Measurements from ENCODE around the gene ECI1. TPM values are rescaled to one million over a fixed set of nuclear protein-coding genes. Genes with fewer than 3 reads are reported as not detected.

The ECI1 gene
- total RNA-seq, 1 experiment from 2014 or later: 71.7 TPM

DNA sequence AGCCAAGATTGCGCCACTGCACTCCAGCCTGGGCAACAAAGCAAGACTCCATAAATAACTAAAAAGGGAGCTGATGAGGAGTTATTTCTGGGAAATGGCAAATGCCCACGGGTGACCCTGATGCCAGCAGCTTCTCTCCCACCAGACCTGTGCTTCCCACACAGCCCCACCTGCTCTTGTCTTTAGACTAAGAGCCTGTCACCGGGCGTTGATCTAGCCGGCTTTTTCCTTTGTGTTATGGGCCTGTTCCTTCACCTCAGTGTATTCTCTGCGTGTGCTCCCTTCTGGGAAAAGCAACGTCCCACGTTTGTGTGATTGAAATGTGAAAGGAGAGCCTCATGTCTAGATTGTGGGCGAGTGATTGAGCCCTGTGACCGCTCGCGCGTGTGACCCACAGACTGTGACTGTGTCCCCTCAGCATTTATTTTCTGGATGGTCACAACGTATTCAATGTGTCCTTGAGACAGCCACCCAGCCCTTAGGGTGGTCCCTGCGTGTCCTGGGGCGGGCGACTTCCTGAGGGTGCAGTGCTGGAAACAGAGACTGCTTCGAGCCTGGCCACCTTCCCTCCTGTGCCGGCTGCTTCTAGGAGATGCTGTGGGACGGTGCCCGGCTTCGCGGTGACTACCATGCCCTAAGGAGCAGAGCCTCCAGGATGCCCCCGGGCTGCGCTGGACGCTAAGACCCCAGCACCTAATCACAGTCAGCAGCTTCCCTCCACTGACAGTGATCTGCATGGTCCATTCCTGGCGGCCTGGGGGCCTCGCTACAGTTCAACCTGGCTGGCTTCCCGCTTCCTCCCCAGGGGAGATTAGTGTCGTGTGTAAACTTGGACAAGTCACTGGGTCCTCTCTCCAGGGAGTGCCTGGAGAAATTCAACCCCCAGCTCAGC lies 24.3 kb upstream of the ECI1 start:
- no peaks in the 10 kb centered on the region for H3K79me2 ChIP-seq (ENCODE audit: low read length)
- no peaks in the 10 kb centered on the region for H3F3A ChIP-seq (ENCODE audit: low read length, unreplicated experiment)
- no peaks in the 10 kb centered on the region for H3K9me2 ChIP-seq (replicated peaks; ENCODE audit: low read length)
- H3K4me3 ChIP-seq (ENCODE audit: low read length): no peak overlapping the region
- ChIA-PET CTCF (no interaction called here), POLR2A (ENCODE audit: unreplicated experiment) (no interaction called here)
- H3K4me2 ChIP-seq (ENCODE audit: low read length): no peak overlapping the region
- no peak for DNase-seq
- BruUV-seq (replicated peaks): TSS peak; percentile 35
- no peak overlapping the region for H2AFZ ChIP-seq (ENCODE audit: low read length)
- no peaks in the 10 kb centered on the region for H3K27me3 ChIP-seq (ENCODE audit: low read length)
- no peak overlapping the region for H3K9ac ChIP-seq (ENCODE audit: low read length)
- H3K9me3 ChIP-seq (ENCODE audit: low read length): no peaks in the 10 kb centered on the region
- intact Hi-C loops (cut with micrococcal nuclease): no loop called here
- no peak overlapping the region for H3K27ac ChIP-seq (ENCODE audit: low read length)
- no peaks in the 10 kb centered on the region for H3K36me3 ChIP-seq (ENCODE audit: low read depth, low read length)
- TF ChIP-seq EZH2 (IDR thresholded peaks at IDR 0.05; ENCODE audit: low read length, unreplicated experiment): no peak
- TF ChIP-seq, protein P1, sequence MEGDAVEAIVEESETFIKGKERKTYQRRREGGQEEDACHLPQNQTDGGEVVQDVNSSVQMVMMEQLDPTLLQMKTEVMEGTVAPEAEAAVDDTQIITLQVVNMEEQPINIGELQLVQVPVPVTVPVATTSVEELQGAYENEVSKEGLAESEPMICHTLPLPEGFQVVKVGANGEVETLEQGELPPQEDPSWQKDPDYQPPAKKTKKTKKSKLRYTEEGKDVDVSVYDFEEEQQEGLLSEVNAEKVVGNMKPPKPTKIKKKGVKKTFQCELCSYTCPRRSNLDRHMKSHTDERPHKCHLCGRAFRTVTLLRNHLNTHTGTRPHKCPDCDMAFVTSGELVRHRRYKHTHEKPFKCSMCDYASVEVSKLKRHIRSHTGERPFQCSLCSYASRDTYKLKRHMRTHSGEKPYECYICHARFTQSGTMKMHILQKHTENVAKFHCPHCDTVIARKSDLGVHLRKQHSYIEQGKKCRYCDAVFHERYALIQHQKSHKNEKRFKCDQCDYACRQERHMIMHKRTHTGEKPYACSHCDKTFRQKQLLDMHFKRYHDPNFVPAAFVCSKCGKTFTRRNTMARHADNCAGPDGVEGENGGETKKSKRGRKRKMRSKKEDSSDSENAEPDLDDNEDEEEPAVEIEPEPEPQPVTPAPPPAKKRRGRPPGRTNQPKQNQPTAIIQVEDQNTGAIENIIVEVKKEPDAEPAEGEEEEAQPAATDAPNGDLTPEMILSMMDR (conservative IDR thresholded peaks at IDR 0.05; ENCODE audit: low read depth, low read length): no peak
- TF ChIP-seq EZH2phosphoT487 (IDR thresholded peaks at IDR 0.05; ENCODE audit: borderline replicate concordance, low read length): no peak
- no peak for ATAC-seq
- no peaks in the 10 kb centered on the region for H3K4me1 ChIP-seq (ENCODE audit: insufficient read depth, low read length)
- H4K20me1 ChIP-seq (ENCODE audit: low read length): no peaks in the 10 kb centered on the region

DNA sequence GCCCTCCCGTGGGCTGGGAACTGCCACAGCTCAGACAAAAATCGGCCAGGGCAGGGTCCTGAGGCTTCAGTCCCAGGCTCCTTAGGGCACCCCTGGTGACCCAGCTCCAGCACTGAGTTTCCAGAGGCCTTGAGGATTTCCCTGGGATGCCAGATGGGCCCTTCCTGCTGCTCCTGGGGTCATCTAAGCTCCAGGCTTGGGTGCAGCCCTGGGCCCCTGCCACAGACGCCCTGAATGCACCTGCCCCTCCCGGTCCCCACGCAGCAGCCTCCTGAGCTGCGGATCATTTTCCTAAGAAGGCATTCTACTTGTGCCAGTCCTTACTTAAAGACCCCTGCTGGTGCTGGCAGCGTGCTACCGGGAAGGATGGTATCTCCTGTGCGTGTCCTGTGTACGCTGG lies 22.5 kb upstream of the ECI1 start:
- no peak for TF ChIP-seq EZH2phosphoT487 (IDR thresholded peaks at IDR 0.05; ENCODE audit: borderline replicate concordance, low read length)
- no peak for TF ChIP-seq EZH2 (IDR thresholded peaks at IDR 0.05; ENCODE audit: low read length, unreplicated experiment)
- TF ChIP-seq, protein P1 (conservative IDR thresholded peaks at IDR 0.05; ENCODE audit: low read depth, low read length): no peak
- Histone ChIP-seq H3K9ac (ENCODE audit: low read length) (no peak overlapping the region), H3K36me3 (ENCODE audit: low read depth, low read length) (no peaks in the 10 kb centered on the region), H3K9me2 (replicated peaks; ENCODE audit: low read length) (no peaks in the 10 kb centered on the region), H3K79me2 (ENCODE audit: low read length) (peaks cover 14% of the 10 kb centered on the region), H3F3A (ENCODE audit: low read length, unreplicated experiment) (no peaks in the 10 kb centered on the region), H4K20me1 (ENCODE audit: low read length) (no peaks in the 10 kb centered on the region), H2AFZ (ENCODE audit: low read length) (no peak overlapping the region), H3K4me2 (ENCODE audit: low read length) (no peak overlapping the region), H3K27me3 (ENCODE audit: low read length) (no peaks in the 10 kb centered on the region), H3K9me3 (ENCODE audit: low read length) (no peaks in the 10 kb centered on the region), H3K4me3 (ENCODE audit: low read length) (no peak overlapping the region), H3K27ac (ENCODE audit: low read length) (no peak overlapping the region), H3K4me1 (ENCODE audit: insufficient read depth, low read length) (peaks cover 7% of the 10 kb centered on the region; the same call in 1 of the 2 replicates)
- intact Hi-C loops (cut with micrococcal nuclease): no loop called here
- POLR2A ChIA-PET (ENCODE audit: unreplicated experiment): no interaction called here
- BruUV-seq (replicated peaks): no TSS peak
- DNase-seq: no peak
- CTCF ChIA-PET: no interaction called here
- ATAC-seq: no peak

DNA sequence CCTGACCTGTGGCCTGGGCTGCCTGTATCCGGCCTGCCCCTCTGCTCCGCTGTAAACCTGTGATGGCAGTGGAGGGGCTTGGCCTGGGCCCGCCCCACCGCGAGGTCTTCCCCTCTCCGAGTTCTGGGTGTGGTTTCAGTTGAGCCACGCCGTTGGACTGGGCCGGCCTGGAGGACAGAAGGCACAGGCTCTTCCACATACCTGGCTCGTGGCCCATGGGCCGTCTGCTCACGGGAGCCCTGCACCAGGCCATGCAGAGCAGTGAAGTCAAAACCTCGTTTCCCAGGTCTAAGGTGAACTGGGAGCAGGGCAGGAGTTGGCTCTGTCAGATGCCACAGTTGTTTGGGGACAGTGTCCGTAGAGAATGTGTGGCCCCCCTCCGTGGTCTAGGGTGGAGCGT lies 22.1 kb upstream of the ECI1 start:
- TF ChIP-seq EZH2phosphoT487 (IDR thresholded peaks at IDR 0.05; ENCODE audit: borderline replicate concordance, low read length): no peak
- TF ChIP-seq EZH2 (IDR thresholded peaks at IDR 0.05; ENCODE audit: low read length, unreplicated experiment): no peak
- TF ChIP-seq, protein P1 (conservative IDR thresholded peaks at IDR 0.05; ENCODE audit: low read depth, low read length): no peak
- ATAC-seq: no peak
- Histone ChIP-seq H3K4me1 (ENCODE audit: insufficient read depth, low read length) (peaks cover 7% of the 10 kb centered on the region; the same call in 1 of the 2 replicates), H3K9ac (ENCODE audit: low read length) (no peak overlapping the region), H4K20me1 (ENCODE audit: low read length) (no peaks in the 10 kb centered on the region), H3K27me3 (ENCODE audit: low read length) (no peaks in the 10 kb centered on the region), H3K79me2 (ENCODE audit: low read length) (peaks cover 19% of the 10 kb centered on the region), H3K27ac (ENCODE audit: low read length) (no peak overlapping the region), H3K4me2 (ENCODE audit: low read length) (no peak overlapping the region), H3F3A (ENCODE audit: low read length, unreplicated experiment) (no peaks in the 10 kb centered on the region), H3K4me3 (ENCODE audit: low read length) (no peak overlapping the region), H2AFZ (ENCODE audit: low read length) (no peak overlapping the region), H3K9me2 (replicated peaks; ENCODE audit: low read length) (no peaks in the 10 kb centered on the region), H3K9me3 (ENCODE audit: low read length) (no peaks in the 10 kb centered on the region), H3K36me3 (ENCODE audit: low read depth, low read length) (no peaks in the 10 kb centered on the region)
- ChIA-PET CTCF (no interaction called here), POLR2A (ENCODE audit: unreplicated experiment) (no interaction called here)
- intact Hi-C loops (cut with micrococcal nuclease): no loop called here
- no TSS peak for BruUV-seq (replicated peaks)
- no peak for DNase-seq
